ENCODE results near the gene IFNGR1.

GRCh38 chr6:137203256-137203655 lies 15.9 kb downstream of the IFNGR1 start:
- TF ChIP-seq CTCF (IDR thresholded peaks at IDR 0.05), result no peak
- no peak for TF ChIP-seq ZFX (IDR thresholded peaks at IDR 0.05; ENCODE audit: borderline replicate concordance)
